Gastroesophageal sphincter (tissue), 4 donors: ENCODE results near the gene SNX19. TPM values are rescaled to one million over a fixed set of nuclear protein-coding genes. Genes with fewer than 3 reads are reported as not detected.
A peak's percentile ranks its signal among the peaks of the same experiment; 100 is the strongest.

Source experiments
- ATAC-seq: fragments of 150-250 bp; one replicate; pipeline ENCODE4 v1.9.1; 2016; ENCODE audit warnings: mild to moderate bottlenecking, moderate library complexity
- H3K27ac ChIP-seq, 4 donors: fragments of 200-600 bp; sonication (generic) in 3 of 4; 1 replicate in 3 of 4; 2 replicates in 1 of 4; pipeline ENCODE4 v1.5.1; 2016 to 2019
- H3K27me3 ChIP-seq: fragments of 200-600 bp; sonication (generic); one replicate; pipeline ENCODE4 v1.5.1; 2019
- H3K36me3 ChIP-seq, 2 donors: fragments of 200-600 bp; sonication (generic); one replicate each; pipeline ENCODE4 v1.5.1; 2019; ENCODE audit warnings: control low read depth in 1 of 2
- H3K4me1 ChIP-seq, 3 donors: fragments of 200-600 bp; sonication (generic); 1 replicate in 2 of 3; 2 replicates in 1 of 3; pipeline ENCODE4 v1.5.1; 2016 to 2019; ENCODE audit warnings: control low read depth in 2 of 3
- H3K4me3 ChIP-seq, 2 donors: fragments of 200-600 bp; sonication (generic); one replicate each; pipeline ENCODE4 v1.5.1; 2019; ENCODE audit warnings: mild to moderate bottlenecking in 1 of 2, moderate library complexity in 1 of 2
- H3K9me3 ChIP-seq, 3 donors: fragments of 200-600 bp; sonication (generic); one replicate each; pipeline ENCODE4 v1.5.1; 2017 to 2019; ENCODE audit warnings: control low read depth in 2 of 3
- EP300 ChIP-seq: sonication (generic); formaldehyde crosslinking; IDR thresholded peaks from one replicate; pipeline ENCODE4 v1.6.1; 2017; ENCODE audit warnings: antibody characterized with exemption, mild to moderate bottlenecking
- POLR2A ChIP-seq, 2 donors: fragments of 450-650 bp; IDR thresholded peaks; one replicate each; pipeline ENCODE4 v1.6.1; 2017; ENCODE audit warnings: antibody characterized with exemption in 2 of 2, mild to moderate bottlenecking in 2 of 2, moderate library complexity in 1 of 2
- POLR2AphosphoS5 ChIP-seq: sonication (generic); formaldehyde crosslinking; IDR thresholded peaks from one replicate; pipeline ENCODE4 v1.6.1; 2017; ENCODE audit warnings: antibody characterized with exemption
- WGBS, 2 donors: methylation state at CpG; one replicate each; pipeline ENCODE4 v1.1.5; 2018; ENCODE audit warnings: low coverage in 1 of 2; 5-methylcytosine and 5-hydroxymethylcytosine counted together
- total RNA-seq, 4 donors: library from RNA; depleted of rRNA; stranded (reverse); fragments of >200 nt; gene quantifications; one replicate each; pipeline ENCODE4 v1.1.0, GENCODE V29; 2016
- TF ChIP-seq, protein P1 (sequence below), 4 experiments: fragments of 200-600 bp in 2 of 4; fragments of 450-650 bp in 2 of 4; sonication (generic) in 1 of 4; IDR thresholded peaks; one replicate each; pipeline ENCODE4 v1.5.1; 2017 to 2019; ENCODE audit warnings: antibody characterized with exemption in 4 of 4, mild to moderate bottlenecking in 2 of 4, moderate library complexity in 2 of 4

SNX19 gene
- total RNA-seq, 4 donors from 2014 or later: 110 to 131 (median 119) TPM

DNA sequence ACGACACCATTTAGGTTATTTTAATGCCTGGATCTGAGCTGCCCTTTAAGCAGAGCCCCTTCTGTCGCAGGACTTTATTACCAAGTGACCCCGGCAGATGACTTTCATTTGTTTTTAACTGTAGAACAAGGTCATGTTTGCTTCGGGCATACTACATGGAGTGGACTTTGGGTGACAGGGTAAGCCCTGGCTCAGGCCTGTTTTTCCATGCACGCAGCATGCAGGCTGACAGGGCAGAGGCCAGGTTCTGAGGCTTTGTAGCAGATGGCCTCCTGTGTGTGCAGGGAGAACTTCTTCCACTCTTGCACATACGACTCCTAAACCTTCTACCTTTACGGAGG is 50.5 kb downstream of the SNX19 start:
- TF ChIP-seq POLR2A (IDR thresholded peaks at IDR 0.05) (no peak), POLR2AphosphoS5 (no peak), EP300 (no peak)
- 93% methylated on average over 6 of the region's 7 CpGs; no CpG with 5 or more reads in 1 of the 2 donors for WGBS, 2 donors
- ATAC-seq: no peak
- peak overlapping the region in 1 of 4 donors; percentile 27 for H3K27ac ChIP-seq
- H3K4me1 ChIP-seq: peaks cover 0 to 41% (median 15%) of the 10 kb centered on the region in 3 donors
- H3K27me3 ChIP-seq: no peaks in the 10 kb centered on the region
- peaks cover 0 to 14% of the 10 kb centered on the region in 2 donors for H3K36me3 ChIP-seq
- no peaks in the 10 kb centered on the region for H3K9me3 ChIP-seq
- no peak overlapping the region for H3K4me3 ChIP-seq

- 84 to 100% methylated on average over 2 to 10 of the region's 11 CpGs for WGBS, 2 donors
- H3K27me3 ChIP-seq: no peaks in the 10 kb centered on the region
- H3K4me1 ChIP-seq: peaks cover 0 to 42% (median 15%) of the 10 kb centered on the region in 3 donors
- H3K27ac ChIP-seq: peak overlapping the region in 1 of 4 donors; percentile 27
- peaks cover 0 to 9% of the 10 kb centered on the region in 2 donors for H3K36me3 ChIP-seq
- H3K4me3 ChIP-seq: no peak overlapping the region
- no peak for TF ChIP-seq POLR2A (IDR thresholded peaks at IDR 0.05)
- TF ChIP-seq, protein P1, sequence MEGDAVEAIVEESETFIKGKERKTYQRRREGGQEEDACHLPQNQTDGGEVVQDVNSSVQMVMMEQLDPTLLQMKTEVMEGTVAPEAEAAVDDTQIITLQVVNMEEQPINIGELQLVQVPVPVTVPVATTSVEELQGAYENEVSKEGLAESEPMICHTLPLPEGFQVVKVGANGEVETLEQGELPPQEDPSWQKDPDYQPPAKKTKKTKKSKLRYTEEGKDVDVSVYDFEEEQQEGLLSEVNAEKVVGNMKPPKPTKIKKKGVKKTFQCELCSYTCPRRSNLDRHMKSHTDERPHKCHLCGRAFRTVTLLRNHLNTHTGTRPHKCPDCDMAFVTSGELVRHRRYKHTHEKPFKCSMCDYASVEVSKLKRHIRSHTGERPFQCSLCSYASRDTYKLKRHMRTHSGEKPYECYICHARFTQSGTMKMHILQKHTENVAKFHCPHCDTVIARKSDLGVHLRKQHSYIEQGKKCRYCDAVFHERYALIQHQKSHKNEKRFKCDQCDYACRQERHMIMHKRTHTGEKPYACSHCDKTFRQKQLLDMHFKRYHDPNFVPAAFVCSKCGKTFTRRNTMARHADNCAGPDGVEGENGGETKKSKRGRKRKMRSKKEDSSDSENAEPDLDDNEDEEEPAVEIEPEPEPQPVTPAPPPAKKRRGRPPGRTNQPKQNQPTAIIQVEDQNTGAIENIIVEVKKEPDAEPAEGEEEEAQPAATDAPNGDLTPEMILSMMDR (IDR thresholded peaks at IDR 0.05): no peak
- no peak for TF ChIP-seq POLR2AphosphoS5
- TF ChIP-seq EP300: no peak
- no peaks in the 10 kb centered on the region for H3K9me3 ChIP-seq
- no peak for ATAC-seq
Measured at GRCh38 chr11:130865091-130865773, 51.0 kb downstream of the SNX19 start.

GRCh38 chr11:130861902-130862860 is 54.1 kb downstream of the SNX19 start:
- 37 to 70% methylated on average over 5 to 10 of the region's 30 CpGs for WGBS, 2 donors
- peak; percentile 80 for ATAC-seq
- Histone ChIP-seq H3K4me3 (no peak overlapping the region), H3K36me3 (no peaks in the 10 kb centered on the region), H3K27ac (peak overlapping the region in 2 of 4 donors; percentile 37 to 41), H3K27me3 (no peaks in the 10 kb centered on the region), H3K9me3 (no peaks in the 10 kb centered on the region), H3K4me1 (peaks cover 0 to 49% (median 15%) of the 10 kb centered on the region in 3 donors)
- TF ChIP-seq, protein P1 (IDR thresholded peaks at IDR 0.05): peak; percentile 99 to 100 (median 100)
- peak; percentile 68 for TF ChIP-seq POLR2AphosphoS5
- TF ChIP-seq EP300: no peak

DNA sequence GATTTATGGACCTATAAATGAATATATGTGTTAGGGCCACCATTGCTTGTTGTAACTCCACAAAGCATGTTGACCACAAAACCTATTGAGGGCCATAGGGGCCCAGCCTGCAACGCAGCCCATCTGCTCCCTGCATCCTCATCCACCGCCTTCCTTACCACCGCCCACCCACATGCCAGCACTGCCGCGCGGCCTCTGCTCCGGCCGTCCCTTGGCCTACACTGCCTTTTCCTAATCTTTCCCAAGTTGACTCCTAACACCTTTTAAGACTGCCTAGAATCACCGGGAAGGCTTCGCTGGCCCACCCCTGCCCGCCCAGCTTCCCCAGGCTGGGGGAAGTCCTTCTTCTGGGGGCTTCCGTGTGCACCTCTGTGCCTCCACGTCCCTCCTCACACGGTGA is 55.0 kb downstream of the SNX19 start:
- Histone ChIP-seq H3K4me3 (no peak overlapping the region), H3K27me3 (no peaks in the 10 kb centered on the region), H3K27ac (no peak overlapping the region), H3K9me3 (no peaks in the 10 kb centered on the region), H3K36me3 (no peaks in the 10 kb centered on the region), H3K4me1 (peaks cover 0 to 40% (median 10%) of the 10 kb centered on the region in 3 donors)
- ATAC-seq: no peak
- TF ChIP-seq, protein P1 (IDR thresholded peaks at IDR 0.05): no peak
- TF ChIP-seq POLR2A (IDR thresholded peaks at IDR 0.05): no peak
- no peak for TF ChIP-seq EP300
- TF ChIP-seq POLR2AphosphoS5: no peak
- WGBS, 2 donors: 88% methylated on average over 14 of the region's 14 CpGs; no CpG with 5 or more reads in 1 of the 2 donors

- TF ChIP-seq POLR2A (IDR thresholded peaks at IDR 0.05) (no peak), POLR2AphosphoS5 (no peak), EP300 (no peak)
- TF ChIP-seq, protein P1 (IDR thresholded peaks at IDR 0.05): no peak
- Histone ChIP-seq H3K27me3 (no peaks in the 10 kb centered on the region), H3K4me3 (no peak overlapping the region), H3K27ac (no peak overlapping the region), H3K4me1 (peaks cover 0 to 28% (median 10%) of the 10 kb centered on the region in 3 donors), H3K36me3 (no peaks in the 10 kb centered on the region), H3K9me3 (no peaks in the 10 kb centered on the region)
- WGBS, 2 donors: 29% methylated on average over 1 of the region's 1 CpG; no CpG with 5 or more reads in 1 of the 2 donors
- no peak for ATAC-seq
Measured at GRCh38 chr11:130859886-130860285, 56.4 kb downstream of the SNX19 start.
